ENCODE results near the gene LRP2.

The LRP2 gene

DNA sequence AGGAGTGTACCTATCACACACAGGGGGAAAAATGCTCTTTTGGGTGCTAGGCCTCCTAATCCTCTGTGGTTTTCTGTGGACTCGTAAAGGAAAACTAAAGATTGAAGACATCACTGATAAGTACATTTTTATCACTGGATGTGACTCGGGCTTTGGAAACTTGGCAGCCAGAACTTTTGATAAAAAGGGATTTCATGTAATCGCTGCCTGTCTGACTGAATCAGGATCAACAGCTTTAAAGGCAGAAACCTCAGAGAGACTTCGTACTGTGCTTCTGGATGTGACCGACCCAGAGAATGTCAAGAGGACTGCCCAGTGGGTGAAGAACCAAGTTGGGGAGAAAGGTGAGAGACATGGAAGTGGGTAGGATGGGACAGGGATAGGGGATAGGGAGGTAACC is 280.8 kb downstream of the LRP2 start:
- DNase-seq, result no peak

DNA sequence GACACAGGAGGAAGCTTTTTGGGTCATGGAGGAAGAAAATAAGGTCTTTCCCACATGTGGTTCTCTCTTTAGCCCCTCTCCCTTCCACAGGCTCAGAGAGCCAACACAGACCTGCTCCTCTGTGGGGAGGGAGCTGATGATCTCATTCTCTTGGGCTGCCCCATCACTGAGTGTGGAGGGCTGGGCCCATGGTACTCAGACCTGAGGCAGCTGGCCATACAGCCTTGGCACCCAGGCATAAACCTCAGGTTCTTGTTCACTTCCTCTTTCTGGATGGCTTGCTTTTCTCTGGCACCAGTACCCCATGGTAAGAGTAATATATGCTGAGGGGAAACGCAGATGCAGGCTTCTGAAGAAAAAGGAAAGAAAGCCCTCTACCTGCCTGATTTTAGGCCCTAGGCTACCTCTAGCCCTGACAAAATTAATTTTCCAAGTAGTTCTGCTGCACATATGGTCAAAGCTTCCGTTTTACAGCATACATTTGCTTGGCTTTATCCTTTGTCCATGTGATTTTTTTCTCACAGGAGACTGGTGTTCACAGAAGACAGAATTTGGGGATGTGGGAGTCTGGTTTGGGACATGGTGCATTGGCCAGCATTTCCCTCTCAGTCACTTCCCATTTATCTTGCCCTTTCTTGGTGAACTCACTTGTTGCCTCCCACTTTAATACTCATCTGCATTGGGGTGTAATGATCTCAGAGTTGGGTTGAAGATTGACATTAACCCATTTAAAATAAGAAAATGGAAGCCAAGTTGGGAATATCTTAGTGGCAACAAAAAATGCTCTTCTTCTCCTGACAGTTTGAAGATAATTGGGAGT is 281.9 kb downstream of the LRP2 start:
- no peak for DNase-seq

DNA sequence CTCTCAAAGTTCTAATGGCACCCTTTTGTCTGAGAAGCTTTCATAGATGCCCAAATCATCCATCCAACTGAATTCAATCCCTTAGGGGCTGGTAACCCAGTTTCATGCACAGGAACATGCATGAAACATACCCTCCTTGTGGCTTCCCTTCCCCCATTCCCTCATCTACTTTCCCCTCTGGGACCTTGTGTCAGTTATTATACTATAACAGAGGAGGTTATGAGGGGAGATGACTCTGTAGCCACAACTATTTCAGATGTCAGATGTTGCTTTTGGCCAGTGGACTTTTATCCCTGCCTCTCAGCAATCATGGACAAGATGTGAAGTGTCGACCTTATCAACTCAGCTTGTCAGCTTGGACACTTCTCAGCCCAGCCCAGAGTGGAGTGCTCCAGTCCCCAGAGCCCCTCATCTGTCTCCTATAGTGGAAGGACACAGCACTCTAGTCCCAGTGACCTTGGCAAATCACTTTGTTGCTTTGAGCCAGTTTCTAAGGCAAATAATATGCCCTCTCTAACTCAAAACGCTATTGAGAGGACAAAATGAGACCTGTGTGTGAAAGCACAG is 284.6 kb downstream of the LRP2 start:
- DNase-seq, result no peak

All from NCI-H526 (cell line).